DOHH2 (cell line): ENCODE data around the gene CACNA1B.

Source experiments
- H3F3A ChIP-seq: fragments of 200-600 bp; sonication (generic), shearing (Covaris generic); 2 replicates; pipeline ENCODE4 v1.6.0; 2016; ENCODE audit warnings: antibody characterized with exemption, mild to moderate bottlenecking; ENCODE audit not compliant: control insufficient read depth, insufficient read depth
- H3K27ac ChIP-seq: fragments of 200-600 bp; sonication (generic); 2 replicates; pipeline ENCODE4 v1.5.1; 2014; ENCODE audit warnings: low read depth, mild to moderate bottlenecking, low read length, moderate library complexity
- H3K27me3 ChIP-seq: fragments of 200-600 bp; sonication (generic); 2 replicates; pipeline ENCODE4 v1.6.1; 2014; ENCODE audit warnings: mild to moderate bottlenecking, low read length, mixed read lengths; ENCODE audit not compliant: control insufficient read depth
- H3K36me3 ChIP-seq: fragments of 200-600 bp; sonication (generic); 2 replicates; pipeline ENCODE4 v1.6.1; 2014; ENCODE audit warnings: mild to moderate bottlenecking, low read length, moderate library complexity, mixed read lengths; ENCODE audit not compliant: control insufficient read depth
- H3K4me1 ChIP-seq: fragments of 200-600 bp; sonication (generic); 2 replicates; pipeline ENCODE4 v1.6.1; 2014; ENCODE audit warnings: mild to moderate bottlenecking, low read length, mixed read lengths; ENCODE audit not compliant: control insufficient read depth
- H3K4me2 ChIP-seq: fragments of 200-600 bp; sonication (generic); 2 replicates; pipeline ENCODE4 v1.6.0; 2014; ENCODE audit warnings: mild to moderate bottlenecking, low read length, moderate library complexity
- H3K4me3 ChIP-seq: fragments of 200-600 bp; sonication (generic); 2 replicates; pipeline ENCODE4 v1.5.1; 2014; ENCODE audit warnings: mild to moderate bottlenecking, low read length, mixed read lengths
- H3K79me2 ChIP-seq: fragments of 200-600 bp; sonication (generic); 2 replicates; pipeline ENCODE4 v1.6.1; 2014; ENCODE audit warnings: mild to moderate bottlenecking, low read length, mixed read lengths; ENCODE audit not compliant: control insufficient read depth
- H3K9me2 ChIP-seq: fragments of 200-600 bp; sonication (generic); replicated peaks from 2 replicates; pipeline ENCODE4 v1.6.1; 2014; ENCODE audit warnings: mild to moderate bottlenecking, low read length, mixed read lengths; ENCODE audit not compliant: control insufficient read depth
- H3K9me3 ChIP-seq: fragments of 200-600 bp; sonication (generic); 2 replicates; pipeline ENCODE4 v1.6.1; 2014; ENCODE audit warnings: antibody characterized with exemption, low read length, mixed read lengths; ENCODE audit not compliant: control insufficient read depth, insufficient read depth
- H4K20me1 ChIP-seq: fragments of 200-600 bp; sonication (generic); 2 replicates; pipeline ENCODE4 v1.6.0; 2014; ENCODE audit warnings: low read depth, mild to moderate bottlenecking, antibody characterized with exemption, low read length, moderate library complexity; ENCODE audit not compliant: control insufficient read depth, insufficient read depth
- CTCF ChIP-seq: fragments of 200-600 bp; sonication (generic); IDR thresholded peaks from one replicate; pipeline ENCODE4 v1.5.1; 2014; ENCODE audit warnings: antibody characterized with exemption, mild to moderate bottlenecking, low read depth, low read length; ENCODE audit not compliant: poor library complexity, severe bottlenecking
- EZH2phosphoT487 ChIP-seq: fragments of 200-600 bp; sonication (generic); IDR thresholded peaks from 2 replicates; pipeline ENCODE4 v1.6.1; 2017; ENCODE audit warnings: borderline replicate concordance, mild to moderate bottlenecking, antibody characterized with exemption, low read length, moderate library complexity, mixed read lengths

Gene CACNA1B

GRCh38 chr9:138050472-138051330 lies 173.1 kb downstream of the CACNA1B start:
- Histone ChIP-seq H3K27me3 (no peaks in the 10 kb centered on the region; the same call in 1 of the 2 replicates), H3K9me3 (no peaks in the 10 kb centered on the region), H4K20me1 (no peaks in the 10 kb centered on the region), H3K9me2 (no peaks in the 10 kb centered on the region), H3K27ac (no peak overlapping the region), H3K79me2 (no peaks in the 10 kb centered on the region), H3K4me1 (peaks cover 5% of the 10 kb centered on the region; the same call in 1 of the 2 replicates), H3K4me3 (no peak overlapping the region), H3F3A (no peaks in the 10 kb centered on the region), H3K36me3 (no peaks in the 10 kb centered on the region), H3K4me2 (no peak overlapping the region)
- no peak for TF ChIP-seq EZH2phosphoT487
- TF ChIP-seq CTCF, result no peak

- H3K36me3 ChIP-seq, result no peaks in the 10 kb centered on the region
- H3F3A ChIP-seq, result no peaks in the 10 kb centered on the region
- H3K4me1 ChIP-seq, result peaks cover 5% of the 10 kb centered on the region; the same call in 1 of the 2 replicates
- no peaks in the 10 kb centered on the region for H3K9me3 ChIP-seq
- no peak overlapping the region for H3K27ac ChIP-seq
- no peak overlapping the region for H3K4me2 ChIP-seq
- H3K79me2 ChIP-seq, result no peaks in the 10 kb centered on the region
- no peaks in the 10 kb centered on the region; the same call in 1 of the 2 replicates for H3K27me3 ChIP-seq
- H3K9me2 ChIP-seq, result no peaks in the 10 kb centered on the region
- H3K4me3 ChIP-seq, result no peak overlapping the region
- no peak for TF ChIP-seq EZH2phosphoT487
- no peak for TF ChIP-seq CTCF
- H4K20me1 ChIP-seq, result no peaks in the 10 kb centered on the region
Measured at GRCh38 chr9:138051586-138052321, 174.2 kb downstream of the CACNA1B start.

GRCh38 chr9:138052322-138052615 lies 174.7 kb downstream of the CACNA1B start:
- TF ChIP-seq CTCF (no peak), EZH2phosphoT487 (no peak)
- no peaks in the 10 kb centered on the region for H3F3A ChIP-seq
- H3K36me3 ChIP-seq, result no peaks in the 10 kb centered on the region
- no peak overlapping the region for H3K4me2 ChIP-seq
- H3K9me3 ChIP-seq, result no peaks in the 10 kb centered on the region
- H3K9me2 ChIP-seq, result no peaks in the 10 kb centered on the region
- H3K4me3 ChIP-seq, result no peak overlapping the region
- H4K20me1 ChIP-seq, result no peaks in the 10 kb centered on the region
- no peak overlapping the region for H3K27ac ChIP-seq
- no peaks in the 10 kb centered on the region for H3K79me2 ChIP-seq
- H3K4me1 ChIP-seq, result peaks cover 5% of the 10 kb centered on the region; the same call in 1 of the 2 replicates
- no peaks in the 10 kb centered on the region; the same call in 1 of the 2 replicates for H3K27me3 ChIP-seq
